Colonic mucosa (tissue), 4 donors: Measurements from ENCODE around the gene DENND1B. TPM values are rescaled to one million over a fixed set of nuclear protein-coding genes. Genes with fewer than 3 reads are reported as not detected.

Experiments used
- DNase-seq: peaks from one replicate; pipeline ENCODE4 v3.0.0-alpha.2; 2020
- H3K27ac ChIP-seq: fragments of 200-600 bp; one replicate; pipeline ENCODE4 v1.8.0; 2021
- H3K27me3 ChIP-seq: fragments of 200-600 bp; one replicate; pipeline ENCODE4 v1.8.0; 2021
- H3K36me3 ChIP-seq: fragments of 200-600 bp; one replicate; pipeline ENCODE4 v1.8.0; 2021
- H3K4me1 ChIP-seq: fragments of 200-600 bp; one replicate; pipeline ENCODE4 v1.8.0; 2021; ENCODE audit warnings: mild to moderate bottlenecking
- H3K4me3 ChIP-seq: fragments of 200-600 bp; one replicate; pipeline ENCODE4 v1.8.0; 2021
- H3K9ac ChIP-seq, 2 donors: one replicate each; pipeline ENCODE4 v1.7.0; 2013; ENCODE audit warnings: control low read depth in 2 of 2, low read depth in 2 of 2, low read length in 2 of 2
- H3K9me3 ChIP-seq: fragments of 200-600 bp; one replicate; pipeline ENCODE4 v1.8.0; 2021
- CTCF ChIP-seq: fragments of 200-600 bp; IDR thresholded peaks from one replicate; pipeline ENCODE4 v1.8.0; 2022; ENCODE audit warnings: antibody characterized with exemption, mild to moderate bottlenecking
- intact Hi-C: fragments of 100-400 bp; cut with DNase I; formaldehyde crosslinking; loops from one replicate; pipeline ENCODE4 v1.14.1; 2022
- total RNA-seq, 2 donors: library from RNA; stranded (reverse); fragmentation: NEBNext Ultra II Directional in 1 of 2; extraction: Animal tissue kit (Norgen Biotek cat#: 25700) in 1 of 2; gene quantifications; one replicate each; pipeline ENCODE4 v1.2.1, GENCODE V29; 2021
- donor health status: healthy.
- donor health status: DM: no; HTN: no; CAD: no.
- donor health status: DM: no; HTN: no; CAD: no.

Gene DENND1B
- total RNA-seq, 2 donors from 2014 or later, result 19.5 to 25.7 TPM

GRCh38 chr1:197618061-197618460 lies 157.2 kb downstream of the DENND1B start:
- Histone ChIP-seq H3K27ac (no peak overlapping the region), H3K4me1 (peaks cover 6% of the 10 kb centered on the region), H3K4me3 (no peak overlapping the region), H3K36me3 (no peaks in the 10 kb centered on the region), H3K27me3 (no peaks in the 10 kb centered on the region), H3K9me3 (no peaks in the 10 kb centered on the region), H3K9ac (no peak overlapping the region)
- DNase-seq, result no peak
- intact Hi-C loops, result loop anchor here (5.0 kb wide), 2 partner anchors 249 to 299 kb away; partner anchors contain the start of gene LHX9
- no peak for TF ChIP-seq CTCF

GRCh38 chr1:197615693-197616011 lies 159.6 kb downstream of the DENND1B start:
- intact Hi-C loops, result loop anchor here (5.0 kb wide), 2 partner anchors 252 to 302 kb away; partner anchors contain the start of gene LHX9
- no peak overlapping the region for H3K9ac ChIP-seq
- H3K27me3 ChIP-seq, result no peaks in the 10 kb centered on the region
- H3K36me3 ChIP-seq, result no peaks in the 10 kb centered on the region
- H3K4me1 ChIP-seq, result peaks cover 3% of the 10 kb centered on the region
- H3K4me3 ChIP-seq, result no peak overlapping the region
- H3K9me3 ChIP-seq, result no peaks in the 10 kb centered on the region
- DNase-seq, result no peak
- no peak overlapping the region for H3K27ac ChIP-seq
- no peak for TF ChIP-seq CTCF

GRCh38 chr1:197614916-197615692 lies 160.2 kb downstream of the DENND1B start:
- intact Hi-C loops, result loop anchor here (5.0 kb wide), 2 partner anchors 252 to 302 kb away; partner anchors contain the start of gene LHX9
- H3K36me3 ChIP-seq, result no peaks in the 10 kb centered on the region

GRCh38 chr1:197606168-197606845 lies 169.0 kb downstream of the DENND1B start:
- Histone ChIP-seq H3K9me3 (no peaks in the 10 kb centered on the region), H3K4me3 (no peak overlapping the region), H3K27me3 (no peaks in the 10 kb centered on the region), H3K27ac (no peak overlapping the region), H3K4me1 (no peaks in the 10 kb centered on the region), H3K36me3 (no peaks in the 10 kb centered on the region), H3K9ac (no peak overlapping the region)
- intact Hi-C loops, result no loop called here
- no peak for TF ChIP-seq CTCF
- DNase-seq, result no peak

More at GRCh38 chr1:197614916-197615692, 160.2 kb downstream of the DENND1B start:
- TF ChIP-seq CTCF, result peak; percentile 30
- no peak overlapping the region for H3K4me3 ChIP-seq
- DNase-seq, result peak; percentile 31
- peaks cover 3% of the 10 kb centered on the region for H3K4me1 ChIP-seq
- no peak overlapping the region for H3K9ac ChIP-seq
- H3K27ac ChIP-seq, result no peak overlapping the region
- no peaks in the 10 kb centered on the region for H3K9me3 ChIP-seq
- no peaks in the 10 kb centered on the region for H3K27me3 ChIP-seq

GRCh38 chr1:197604302-197604701 lies 171.0 kb downstream of the DENND1B start:
- H3K27me3 ChIP-seq, result no peaks in the 10 kb centered on the region
- no peak overlapping the region for H3K4me3 ChIP-seq
- TF ChIP-seq CTCF, result no peak
- no peak for DNase-seq
- no peaks in the 10 kb centered on the region for H3K36me3 ChIP-seq
- H3K9me3 ChIP-seq, result no peaks in the 10 kb centered on the region
- H3K27ac ChIP-seq, result no peak overlapping the region
- intact Hi-C loops, result no loop called here
- no peak overlapping the region for H3K9ac ChIP-seq
- H3K4me1 ChIP-seq, result no peaks in the 10 kb centered on the region
